ENCODE results near the gene ACAP1. TPM values are rescaled to one million over a fixed set of nuclear protein-coding genes. Genes with fewer than 3 reads are reported as not detected.

Gene ACAP1
- total RNA-seq, 1 experiment from 2014 or later = 8.8 TPM

GRCh38 chr17:7380321-7380720 lies 44.0 kb downstream of the ACAP1 start:
- DNase-seq (ENCODE audit: low read depth, low spot score) (no peak), ATAC-seq (0 out of 2 replicates have a peak, but pooled peaks have one; percentile 1)
- Histone ChIP-seq H3K27ac (ENCODE audit: low read depth, low read length) (peak overlapping the region; percentile 53; the same call in 1 of the 2 replicates), H3K4me1 (ENCODE audit: control insufficient read depth in 1 of 2, insufficient read depth in 2 of 2, low read length in 2 of 2) (peaks cover 8 to 26% of the 10 kb centered on the region in 2 experiments; a peak in 3 of 4 replicates), H3K9me3 (ENCODE audit: control insufficient read depth in 1 of 2, insufficient read depth in 1 of 2, low read depth in 1 of 2, low read length in 2 of 2) (0 out of 4 replicates have a peak, but pooled peaks cover 0 to 7% of the 10 kb centered on the region in 2 experiments), H3K27me3 (ENCODE audit: insufficient read depth, low read length) (no peaks in the 10 kb centered on the region), H3K9me2 (ENCODE audit: insufficient read depth) (no peaks in the 10 kb centered on the region), H3K9ac (ENCODE audit: low read length) (peak overlapping the region; percentile 89), H3K36me3 (ENCODE audit: control insufficient read depth in 1 of 2, insufficient read depth in 2 of 2, low read length in 2 of 2) (peaks cover 0 to 9% of the 10 kb centered on the region in 2 experiments; a peak in 1 of 4 replicates), H3K4me2 (ENCODE audit: low read length) (peak overlapping the region; percentile 87), H3K4me3 (replicated peaks in 1 of 2; ENCODE audit: low read depth in 1 of 2, low read length in 2 of 2) (peak overlapping the region; percentile 84 to 96), H3K79me2 (ENCODE audit: insufficient read depth, low read length) (peaks cover 8% of the 10 kb centered on the region; the same call in 1 of the 2 replicates), H2AFZ (ENCODE audit: low read depth, low read length, poor library complexity, severe bottlenecking) (peak overlapping the region; percentile 95), H4K20me1 (ENCODE audit: insufficient read depth) (no peaks in the 10 kb centered on the region)
- intact Hi-C loops (cut with micrococcal nuclease) = no loop called here
- ChIA-PET POLR2A (interaction anchor here (0.8 to 2.1 kb wide), 5 partner anchors 14 to 307 kb away, joined by 3 to 6 read pairs (median 3); partner anchors contain the start of genes PLSCR3, TMEM256 and TP53), RAD21 (ENCODE audit: low non-redundant PET in 1 of 2, low total read pairs in 2 of 2, uncharacterized antibody in 2 of 2, unreplicated experiment in 2 of 2) (no interaction called here), CTCF (interaction anchor here (1.0 to 1.9 kb wide), 5 partner anchors 14 to 180 kb away, joined by 3 to 5 read pairs (median 4); partner anchors contain the start of genes PLSCR3 and TMEM256)
- no TSS peak for BruUV-seq (replicated peaks)
- TF ChIP-seq TCF7L2 (IDR thresholded peaks at IDR 0.05; ENCODE audit: borderline replicate concordance, extremely low read depth, insufficient read depth, insufficient read length) (no peak), CBX3 (IDR thresholded peaks at IDR 0.05; ENCODE audit: low read depth) (no peak), ATF3 (IDR thresholded peaks at IDR 0.05) (no peak), SRF (IDR thresholded peaks at IDR 0.05; ENCODE audit: low read depth) (no peak), EZH2 (IDR thresholded peaks at IDR 0.05) (no peak), RAD21 (IDR thresholded peaks at IDR 0.05; ENCODE audit: low read depth) (no peak), SIN3A (IDR thresholded peaks at IDR 0.05; ENCODE audit: low read depth) (no peak), CEBPB (IDR thresholded peaks at IDR 0.05; ENCODE audit: low read depth) (no peak), SP1 (IDR thresholded peaks at IDR 0.05; ENCODE audit: low read depth) (no peak), EZH2phosphoT487 (IDR thresholded peaks at IDR 0.05; ENCODE audit: borderline replicate concordance) (no peak), ZBTB33 (IDR thresholded peaks at IDR 0.05; ENCODE audit: extremely low read depth, insufficient replicate concordance, low read length) (no peak), POLR2A (IDR thresholded peaks at IDR 0.05; ENCODE audit: borderline replicate concordance, extremely low read depth, insufficient read depth, insufficient read length) (no peak), REST (IDR thresholded peaks at IDR 0.05; ENCODE audit: low read depth) (no peak)

Measured in HCT116 (cell line).